Prostate gland (tissue), 2 donors: ENCODE data around the gene BMERB1.

Experiments
- CTCF ChIP-seq, 4 experiments: fragments of 200-600 bp in 2 of 4; fragments of 450-650 bp in 2 of 4; sonication (generic) in 2 of 4; IDR thresholded peaks; 1 replicate in 3 of 4; 2 replicates in 1 of 4; pipeline ENCODE4 v1.5.1; 2016 to 2019; ENCODE audit warnings: antibody characterized with exemption in 4 of 4, mild to moderate bottlenecking in 2 of 4, moderate library complexity in 2 of 4
- POLR2AphosphoS5 ChIP-seq: sonication (generic); formaldehyde crosslinking; IDR thresholded peaks from one replicate; pipeline ENCODE4 v1.6.1; 2017; ENCODE audit warnings: antibody characterized with exemption

GRCh38 chr16:15536843-15537242, 102.5 kb downstream of the BMERB1 start:
- no peak for TF ChIP-seq CTCF (IDR thresholded peaks at IDR 0.05)
- TF ChIP-seq POLR2AphosphoS5: no peak
